Coronary artery (tissue), 2 donors: ENCODE data around the gene C2CD4C.
"Not testable (repeated sequence)": the region's sequence is repeated elsewhere in the genome, so short reads cannot be mapped to it uniquely, and the experiment has no call there.

Source experiments
- DNase-seq: peaks from one replicate; pipeline ENCODE4 v3.0.0-alpha.2; 2017; ENCODE audit warnings: low spot score
- H3K27ac ChIP-seq, 2 donors: fragments of 200-600 bp; sonication (generic); one replicate each; pipeline ENCODE4 v1.5.1; 2016 to 2019
- H3K4me3 ChIP-seq: fragments of 200-600 bp; sonication (generic); 2 replicates; pipeline ENCODE4 v1.5.1; 2016; ENCODE audit warnings: mild to moderate bottlenecking, moderate library complexity
- TF ChIP-seq, protein P1 (sequence below): fragments of 200-600 bp; sonication (generic); IDR thresholded peaks from one replicate; pipeline ENCODE4 v1.5.1; 2019; ENCODE audit warnings: antibody characterized with exemption

Gene C2CD4C

GRCh38 chr19:388691-389090 is 20.3 kb downstream of the C2CD4C start:
- DNase-seq = no peak
- no peak overlapping the region for H3K4me3 ChIP-seq
- TF ChIP-seq, protein P1, sequence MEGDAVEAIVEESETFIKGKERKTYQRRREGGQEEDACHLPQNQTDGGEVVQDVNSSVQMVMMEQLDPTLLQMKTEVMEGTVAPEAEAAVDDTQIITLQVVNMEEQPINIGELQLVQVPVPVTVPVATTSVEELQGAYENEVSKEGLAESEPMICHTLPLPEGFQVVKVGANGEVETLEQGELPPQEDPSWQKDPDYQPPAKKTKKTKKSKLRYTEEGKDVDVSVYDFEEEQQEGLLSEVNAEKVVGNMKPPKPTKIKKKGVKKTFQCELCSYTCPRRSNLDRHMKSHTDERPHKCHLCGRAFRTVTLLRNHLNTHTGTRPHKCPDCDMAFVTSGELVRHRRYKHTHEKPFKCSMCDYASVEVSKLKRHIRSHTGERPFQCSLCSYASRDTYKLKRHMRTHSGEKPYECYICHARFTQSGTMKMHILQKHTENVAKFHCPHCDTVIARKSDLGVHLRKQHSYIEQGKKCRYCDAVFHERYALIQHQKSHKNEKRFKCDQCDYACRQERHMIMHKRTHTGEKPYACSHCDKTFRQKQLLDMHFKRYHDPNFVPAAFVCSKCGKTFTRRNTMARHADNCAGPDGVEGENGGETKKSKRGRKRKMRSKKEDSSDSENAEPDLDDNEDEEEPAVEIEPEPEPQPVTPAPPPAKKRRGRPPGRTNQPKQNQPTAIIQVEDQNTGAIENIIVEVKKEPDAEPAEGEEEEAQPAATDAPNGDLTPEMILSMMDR = no peak
- no peak overlapping the region for H3K27ac ChIP-seq

DNA sequence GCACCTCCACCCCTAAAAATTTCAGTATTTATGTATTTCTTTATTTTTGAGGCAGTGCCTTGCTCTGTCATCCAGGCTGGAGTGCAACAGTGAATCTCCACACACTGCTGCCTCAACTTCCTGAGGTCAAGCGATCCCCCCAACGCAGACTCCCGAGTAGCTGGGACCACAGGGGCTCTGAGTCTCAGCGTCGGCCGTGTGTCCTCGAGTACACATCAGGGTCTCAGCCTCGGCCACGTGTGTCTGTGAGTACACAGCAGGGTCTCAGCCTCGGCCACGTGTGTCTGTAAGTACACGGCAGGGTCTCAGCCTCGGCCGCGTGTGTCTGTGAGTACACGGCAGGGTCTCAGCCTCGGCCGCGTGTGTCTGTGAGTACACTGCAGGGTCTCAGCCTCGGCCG is 21.2 kb downstream of the C2CD4C start:
- DNase-seq = no peak
- Histone ChIP-seq H3K27ac (no peak overlapping the region), H3K4me3 (no peak overlapping the region)
- TF ChIP-seq, protein P1 = no peak

DNA sequence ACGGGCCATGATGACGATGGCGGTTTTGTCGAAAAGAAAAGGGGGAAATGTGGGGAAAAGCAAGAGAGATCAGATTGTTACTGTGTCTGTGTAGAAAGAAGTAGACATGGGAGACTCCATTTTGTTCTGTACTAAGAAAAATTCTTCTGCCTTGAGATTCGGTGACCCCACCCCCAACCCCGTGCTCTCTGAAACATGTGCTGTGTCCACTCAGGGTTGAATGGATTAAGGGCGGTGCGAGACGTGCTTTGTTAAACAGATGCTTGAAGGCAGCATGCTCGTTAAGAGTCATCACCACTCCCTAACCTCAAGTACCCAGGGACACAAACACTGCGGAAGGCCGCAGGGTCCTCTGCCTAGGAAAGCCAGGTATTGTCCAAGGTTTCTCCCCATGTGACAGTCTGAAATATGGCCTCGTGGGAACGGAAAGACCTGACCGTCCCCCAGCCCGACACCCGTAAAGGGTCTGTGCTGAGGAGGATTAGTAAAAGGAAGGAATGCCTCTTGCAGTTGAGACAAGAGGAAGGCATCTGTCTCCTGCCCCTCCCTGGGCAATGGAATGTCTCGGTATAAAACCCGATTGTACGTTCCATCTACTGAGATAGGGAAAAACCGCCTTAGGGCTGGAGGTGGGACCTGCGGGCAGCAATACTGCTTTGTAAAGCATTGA is 22.2 kb downstream of the C2CD4C start:
- not testable (repeated sequence) for DNase-seq, H3K4me3 ChIP-seq, H3K27ac ChIP-seq

DNA sequence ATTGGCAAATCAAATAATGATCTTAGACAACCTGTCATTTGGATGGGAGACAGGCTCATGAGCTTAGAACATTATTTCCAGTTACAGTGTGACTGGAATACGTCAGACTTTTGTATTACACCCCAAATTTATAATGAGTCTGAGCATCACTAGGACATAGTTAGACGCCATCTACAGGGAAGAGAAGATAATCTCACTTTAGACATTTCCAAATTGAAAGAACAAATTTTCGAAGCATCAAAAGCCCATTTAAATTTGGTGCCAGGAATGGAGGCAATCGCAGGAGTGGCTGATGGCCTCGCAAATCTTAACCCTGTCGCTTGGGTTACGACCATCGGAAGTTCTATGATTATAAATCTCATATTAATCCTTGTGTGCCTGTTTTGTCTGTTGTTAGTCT is 22.8 kb downstream of the C2CD4C start:
- not testable (repeated sequence) for H3K27ac ChIP-seq, H3K4me3 ChIP-seq, DNase-seq

DNA sequence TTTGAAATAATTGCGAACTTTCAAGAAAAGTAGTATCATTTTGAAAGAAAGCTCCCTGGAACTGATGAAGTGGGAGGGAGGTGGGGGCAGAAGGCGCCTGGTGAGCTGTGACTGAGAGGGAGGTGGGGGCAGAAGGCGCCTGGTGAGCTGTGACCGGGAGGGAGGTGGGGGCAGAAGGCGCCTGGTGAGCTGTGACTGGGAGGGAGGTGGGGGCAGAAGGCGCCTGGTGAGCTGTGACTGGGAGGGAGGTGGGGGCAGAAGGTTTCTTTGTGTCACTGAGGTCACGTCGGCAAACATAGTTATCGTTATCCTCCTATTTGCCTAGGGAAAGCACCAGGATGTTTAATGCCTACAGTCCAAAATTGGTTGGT is 24.2 kb downstream of the C2CD4C start:
- TF ChIP-seq, protein P1 = no peak
- no peak for DNase-seq
- Histone ChIP-seq H3K4me3 (no peak overlapping the region), H3K27ac (no peak overlapping the region)

GRCh38 chr19:383922-384798 is 24.8 kb downstream of the C2CD4C start:
- H3K27ac ChIP-seq = no peak overlapping the region
- H3K4me3 ChIP-seq = no peak overlapping the region
- TF ChIP-seq, protein P1 = no peak
- no peak for DNase-seq

GRCh38 chr19:383040-383439 is 25.9 kb downstream of the C2CD4C start:
- TF ChIP-seq, protein P1 = no peak
- H3K27ac ChIP-seq = no peak overlapping the region
- H3K4me3 ChIP-seq = no peak overlapping the region
- no peak for DNase-seq

- H3K27ac ChIP-seq, DNase-seq, H3K4me3 ChIP-seq: not testable (repeated sequence)
These were observed 26.4 kb downstream of the C2CD4C start for GRCh38 chr19:382578-382977.

DNA sequence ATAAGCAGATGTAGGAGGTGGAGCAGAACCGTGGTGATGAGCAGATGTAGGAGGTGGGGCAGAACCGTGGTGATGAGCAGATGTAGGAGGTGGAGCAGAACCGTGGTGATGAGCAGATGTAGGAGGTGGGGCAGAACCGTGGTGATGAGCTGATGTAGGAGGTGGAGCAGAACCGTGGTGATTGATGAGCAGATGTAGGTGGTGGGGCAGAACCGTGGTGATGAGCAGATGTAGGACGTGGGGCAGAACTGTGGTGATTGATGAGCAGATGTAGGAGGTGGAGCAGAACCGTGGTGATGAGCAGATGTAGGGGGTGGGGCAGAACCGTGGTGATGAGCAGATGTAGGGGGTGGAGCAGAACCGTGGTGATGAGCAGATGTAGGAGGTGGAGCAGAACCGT is 27.0 kb downstream of the C2CD4C start:
- not testable (repeated sequence) for H3K4me3 ChIP-seq, DNase-seq, H3K27ac ChIP-seq

DNA sequence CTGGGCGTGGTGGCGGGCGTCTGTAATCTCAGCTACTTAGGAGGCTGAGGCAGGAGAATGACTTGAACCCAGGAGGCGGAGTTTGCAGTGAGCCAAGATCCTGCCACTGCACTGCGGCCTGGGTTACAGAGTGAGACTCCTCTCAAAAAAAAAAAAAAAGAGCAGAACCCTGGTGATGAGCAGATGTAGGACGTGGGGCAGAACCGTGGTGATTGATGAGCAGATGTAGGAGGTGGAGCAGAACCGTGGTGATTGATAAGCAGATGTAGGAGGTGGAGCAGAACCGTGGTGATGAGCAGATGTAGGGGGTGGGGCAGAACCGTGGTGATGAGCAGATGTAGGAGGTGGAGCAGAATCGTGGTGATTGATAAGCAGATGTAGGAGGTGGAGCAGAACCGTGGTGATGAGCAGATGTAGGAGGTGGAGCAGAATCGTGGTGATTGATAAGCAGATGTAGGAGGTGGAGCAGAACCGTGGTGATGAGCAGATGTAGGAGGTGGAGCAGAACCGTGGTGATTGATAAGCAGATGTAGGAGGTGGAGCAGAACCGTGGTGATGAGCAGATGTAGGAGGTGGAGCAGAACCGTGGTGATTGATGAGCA is 28.2 kb downstream of the C2CD4C start:
- DNase-seq, H3K27ac ChIP-seq, H3K4me3 ChIP-seq: not testable (repeated sequence)
